ENCODE measurements around the gene SEC16A.

The SEC16A gene

DNA sequence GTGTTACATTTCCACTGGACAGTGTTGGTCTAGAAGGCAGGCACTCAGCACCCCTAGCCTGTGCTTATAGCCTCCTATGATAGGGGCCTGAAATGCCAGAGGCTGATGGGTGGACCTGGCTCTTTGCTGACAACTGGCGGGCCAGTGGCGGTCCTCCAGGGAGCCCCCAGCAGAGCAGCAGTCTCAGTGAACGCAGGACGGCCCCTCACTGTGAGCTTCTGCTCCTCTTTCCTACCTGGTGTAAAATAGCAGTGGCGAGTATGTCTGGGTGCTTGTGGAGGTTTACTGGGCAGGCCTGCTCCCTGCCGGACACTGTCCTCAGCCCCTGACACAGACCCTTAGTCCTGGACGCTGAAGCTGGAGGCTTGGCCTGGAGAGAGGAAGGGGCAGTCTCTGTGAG is 3.3 kb upstream of the SEC16A start:
- DNase-seq (ENCODE audit: low spot score): no peak
- TF ChIP-seq, protein P1, sequence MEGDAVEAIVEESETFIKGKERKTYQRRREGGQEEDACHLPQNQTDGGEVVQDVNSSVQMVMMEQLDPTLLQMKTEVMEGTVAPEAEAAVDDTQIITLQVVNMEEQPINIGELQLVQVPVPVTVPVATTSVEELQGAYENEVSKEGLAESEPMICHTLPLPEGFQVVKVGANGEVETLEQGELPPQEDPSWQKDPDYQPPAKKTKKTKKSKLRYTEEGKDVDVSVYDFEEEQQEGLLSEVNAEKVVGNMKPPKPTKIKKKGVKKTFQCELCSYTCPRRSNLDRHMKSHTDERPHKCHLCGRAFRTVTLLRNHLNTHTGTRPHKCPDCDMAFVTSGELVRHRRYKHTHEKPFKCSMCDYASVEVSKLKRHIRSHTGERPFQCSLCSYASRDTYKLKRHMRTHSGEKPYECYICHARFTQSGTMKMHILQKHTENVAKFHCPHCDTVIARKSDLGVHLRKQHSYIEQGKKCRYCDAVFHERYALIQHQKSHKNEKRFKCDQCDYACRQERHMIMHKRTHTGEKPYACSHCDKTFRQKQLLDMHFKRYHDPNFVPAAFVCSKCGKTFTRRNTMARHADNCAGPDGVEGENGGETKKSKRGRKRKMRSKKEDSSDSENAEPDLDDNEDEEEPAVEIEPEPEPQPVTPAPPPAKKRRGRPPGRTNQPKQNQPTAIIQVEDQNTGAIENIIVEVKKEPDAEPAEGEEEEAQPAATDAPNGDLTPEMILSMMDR (IDR thresholded peaks at IDR 0.05; ENCODE audit: extremely low read depth, missing control alignments): no peak

DNA sequence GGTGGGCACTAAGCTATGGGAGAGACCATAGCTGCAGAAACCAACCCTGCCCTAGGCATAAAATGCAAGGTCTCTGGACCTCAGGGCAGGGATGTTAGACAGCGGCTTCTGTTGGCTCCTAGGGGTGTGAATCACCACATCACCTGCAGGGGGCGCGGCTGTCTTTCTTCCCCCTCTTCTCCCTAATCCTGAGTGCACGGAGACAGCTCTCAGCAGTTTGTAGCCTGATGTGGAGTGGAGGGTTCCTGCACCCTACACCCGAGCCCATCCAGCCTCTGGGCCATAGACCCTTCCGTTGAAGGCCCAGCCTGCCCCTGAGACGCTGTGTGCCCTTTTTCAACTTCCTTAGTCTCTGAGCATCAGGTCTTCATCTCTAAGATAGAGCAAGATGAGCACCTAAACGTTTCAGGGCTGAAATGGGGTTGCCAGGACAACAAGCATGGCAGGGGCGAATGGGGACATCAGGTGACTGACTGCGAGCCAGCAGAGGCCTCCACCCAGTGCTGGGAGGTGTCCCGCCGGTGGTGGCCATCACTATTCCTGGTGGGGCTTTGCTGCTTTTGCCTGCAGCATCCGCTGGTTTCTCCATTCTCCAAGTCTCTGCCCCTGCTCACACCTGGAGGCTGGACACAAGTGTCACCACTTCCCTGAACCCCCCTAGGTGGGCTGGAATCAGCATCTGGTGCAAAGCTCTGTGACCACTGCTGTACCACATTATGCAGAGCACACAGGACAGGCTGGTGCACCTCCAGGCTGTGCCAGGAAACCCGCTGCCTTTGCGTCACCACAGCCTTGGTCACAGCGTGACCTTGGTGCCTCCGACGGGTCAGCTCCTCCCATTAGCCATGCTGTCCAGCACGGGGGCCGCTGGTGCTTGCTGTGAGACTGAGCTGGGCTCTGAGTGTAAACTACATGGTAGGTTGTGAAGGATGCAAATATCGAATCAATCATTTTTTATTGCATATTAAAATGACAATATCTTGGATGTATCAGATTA is 2.5 kb upstream of the SEC16A start:
- peak; percentile 80 for DNase-seq (ENCODE audit: low spot score)
- TF ChIP-seq, protein P1 (IDR thresholded peaks at IDR 0.05; ENCODE audit: extremely low read depth, missing control alignments): peak; percentile 83

DNA sequence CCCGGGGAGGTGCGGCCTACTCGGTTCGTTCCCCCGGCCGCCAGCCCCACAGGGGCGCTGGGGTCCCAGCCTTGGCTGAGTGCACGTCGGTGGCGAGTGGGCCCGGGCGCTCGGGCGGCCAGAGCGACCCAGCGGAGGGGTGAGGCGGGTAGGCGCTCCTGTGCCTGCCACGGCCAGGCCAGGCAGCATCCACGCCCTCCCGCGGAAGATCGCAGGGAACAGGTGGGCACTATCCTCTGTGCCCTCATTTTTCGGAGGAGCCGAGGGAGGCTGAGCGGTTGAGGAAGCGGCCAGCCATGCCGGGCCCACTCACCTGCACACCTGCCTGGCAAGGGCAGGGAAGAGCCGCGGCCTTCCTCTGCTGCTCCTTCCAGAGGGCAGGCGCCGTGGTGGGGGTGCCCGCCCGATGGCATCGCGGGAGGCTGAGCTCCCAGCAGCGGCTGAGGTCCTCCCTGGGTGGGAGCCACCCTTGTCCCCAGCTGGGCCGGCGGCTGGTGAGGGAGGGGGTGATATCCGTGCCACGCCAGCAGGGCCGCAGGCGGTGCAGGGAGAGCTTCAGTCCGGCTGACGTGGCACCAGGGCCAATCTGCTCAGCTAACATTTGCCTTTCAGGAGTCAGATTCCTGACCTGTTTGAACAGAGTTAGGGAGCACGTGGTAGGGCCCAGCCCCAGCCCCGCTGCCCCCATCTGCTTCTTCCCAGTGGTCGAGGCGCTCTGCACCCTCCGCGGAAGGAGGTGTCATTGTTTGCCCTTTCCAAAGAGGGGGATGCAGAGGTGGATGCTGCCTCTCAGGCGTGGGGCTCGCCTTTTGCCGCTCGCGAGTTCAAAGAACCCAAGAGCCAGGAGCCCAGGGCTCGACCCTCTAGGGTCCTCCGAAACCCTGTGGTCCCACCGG is 1.6 kb upstream of the SEC16A start:
- no peak for DNase-seq (ENCODE audit: low spot score)
- TF ChIP-seq, protein P1 (IDR thresholded peaks at IDR 0.05; ENCODE audit: extremely low read depth, missing control alignments): no peak

DNA sequence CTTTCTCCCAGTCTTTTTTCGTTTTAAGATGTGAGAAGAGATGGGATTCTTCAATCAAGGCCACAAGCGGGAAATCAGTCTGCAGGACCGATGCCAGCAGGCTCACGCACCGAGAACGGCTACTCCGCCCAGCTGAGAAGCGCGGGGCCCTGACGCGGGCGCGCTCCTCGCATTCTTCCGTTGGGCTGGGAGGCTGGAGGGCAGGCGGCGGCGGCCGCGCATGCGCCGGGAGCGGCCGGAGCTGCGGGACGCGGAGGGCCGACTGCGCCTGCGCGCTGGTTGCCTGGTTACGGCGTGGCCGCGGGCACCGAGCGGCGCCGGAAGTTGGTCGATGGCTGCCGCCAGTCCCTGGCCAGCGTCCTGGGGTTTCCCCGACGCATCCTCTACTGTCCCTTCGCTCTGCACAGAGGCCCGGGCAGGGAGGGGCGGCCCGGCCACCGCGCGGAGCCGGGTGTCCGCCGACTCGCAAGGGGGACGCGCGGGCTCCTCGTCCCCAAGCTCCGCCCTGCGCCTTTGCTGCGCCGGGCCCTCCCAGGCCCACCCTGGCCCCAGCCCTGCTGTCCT is 831 bp upstream of the SEC16A start:
- peak; percentile 98 for DNase-seq (ENCODE audit: low spot score)
- TF ChIP-seq, protein P1 (IDR thresholded peaks at IDR 0.05; ENCODE audit: extremely low read depth, missing control alignments): no peak

DNA sequence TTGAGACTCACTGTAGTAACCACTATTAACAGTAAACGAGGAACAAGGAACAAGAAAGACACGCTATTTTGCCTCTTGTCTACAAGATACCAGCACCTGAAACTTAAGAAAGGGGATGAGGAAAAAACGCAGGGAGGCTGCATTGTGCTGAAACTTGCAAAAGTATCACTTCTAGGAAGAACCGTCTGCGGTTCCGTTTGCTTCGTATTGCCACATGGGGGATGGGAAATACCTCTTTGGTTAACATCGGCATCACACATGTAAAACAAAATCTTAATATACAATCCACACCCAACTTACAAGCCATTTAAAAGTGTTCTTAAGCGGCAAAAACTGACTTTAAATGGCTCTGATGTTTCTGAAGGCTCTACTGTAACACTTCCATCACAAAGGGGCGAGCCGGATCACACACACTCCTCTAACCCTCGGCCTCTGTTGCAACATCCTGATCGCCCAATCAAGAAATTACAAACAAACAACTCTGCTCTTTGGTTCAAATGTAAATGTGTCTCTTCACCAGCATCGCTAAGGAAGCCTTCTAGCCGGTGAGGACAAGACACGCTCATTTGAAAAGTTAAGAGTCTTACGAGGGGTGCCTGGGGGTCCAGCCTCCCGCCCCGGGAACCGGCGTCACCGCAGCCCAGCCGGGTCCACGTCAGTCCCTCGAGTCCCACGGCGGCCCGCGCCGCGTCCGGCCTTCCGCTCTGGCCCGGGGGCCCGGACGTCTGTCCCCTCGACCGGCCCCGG is 621 bp downstream of the SEC16A start:
- TF ChIP-seq, protein P1 (IDR thresholded peaks at IDR 0.05; ENCODE audit: extremely low read depth, missing control alignments): no peak

DNA sequence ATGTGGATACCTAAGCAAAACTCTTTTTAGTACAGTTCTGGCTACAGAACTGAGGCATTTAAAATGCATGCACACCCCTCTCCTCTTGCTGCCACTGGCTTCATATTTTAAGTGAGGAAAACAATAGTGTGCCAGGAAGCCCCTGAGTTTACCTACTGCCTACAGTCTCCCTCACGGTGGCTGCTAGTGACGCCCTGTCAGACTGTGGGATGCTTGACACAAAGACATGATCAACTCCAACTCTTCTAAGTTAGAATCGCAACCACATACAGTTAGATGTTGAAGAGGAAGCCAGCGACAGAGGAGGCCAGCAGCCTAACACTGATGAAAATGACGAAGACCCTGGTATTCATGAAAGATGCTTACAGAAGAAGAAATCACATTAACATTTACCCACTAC is 1.3 kb downstream of the SEC16A start:
- no peak for DNase-seq (ENCODE audit: low spot score)
- TF ChIP-seq, protein P1 (IDR thresholded peaks at IDR 0.05; ENCODE audit: extremely low read depth, missing control alignments): no peak

More for the DNA sequence above, 621 bp downstream of the SEC16A start:
- no peak for DNase-seq (ENCODE audit: low spot score)

Data from GM20000 (cell line).